ENCODE data around the gene MUC2.

MUC2 gene

GRCh38 chr11:1037506-1038055 lies 37.1 kb upstream of the MUC2 start:
- no peak for DNase-seq

- no peak for DNase-seq
Observed at GRCh38 chr11:1038361-1038760, 36.3 kb upstream of the MUC2 start.

- no peak for DNase-seq
Observed at GRCh38 chr11:1038921-1039320, 35.8 kb upstream of the MUC2 start.

- DNase-seq, result no peak
Observed at GRCh38 chr11:1039481-1040427, 34.9 kb upstream of the MUC2 start.

GRCh38 chr11:1040428-1041148 lies 34.1 kb upstream of the MUC2 start:
- no peak for DNase-seq

- no peak for DNase-seq
Observed at GRCh38 chr11:1041149-1041467, 33.6 kb upstream of the MUC2 start.

GRCh38 chr11:1041471-1041870 lies 33.2 kb upstream of the MUC2 start:
- no peak for DNase-seq

- DNase-seq, result peak; percentile 79
Observed at GRCh38 chr11:1041936-1042608, 32.6 kb upstream of the MUC2 start.

- DNase-seq, result no peak
Observed at GRCh38 chr11:1042626-1043562, 31.8 kb upstream of the MUC2 start.

GRCh38 chr11:1043563-1044096 lies 31.0 kb upstream of the MUC2 start:
- no peak for DNase-seq

- no peak for DNase-seq
Observed at GRCh38 chr11:1044160-1044559, 30.5 kb upstream of the MUC2 start.

GRCh38 chr11:1047595-1048156 lies 27.0 kb upstream of the MUC2 start:
- no peak for DNase-seq

GRCh38 chr11:1048375-1049070 lies 26.2 kb upstream of the MUC2 start:
- peak; percentile 27 for DNase-seq

- DNase-seq, result no peak
Observed at GRCh38 chr11:1049071-1049405, 25.6 kb upstream of the MUC2 start.

GRCh38 chr11:1049431-1049891 lies 25.2 kb upstream of the MUC2 start:
- peak; percentile 68 for DNase-seq

GRCh38 chr11:1049911-1050580 lies 24.6 kb upstream of the MUC2 start:
- no peak for DNase-seq

- DNase-seq, result peak; percentile 85
Observed at GRCh38 chr11:1050581-1051355, 23.9 kb upstream of the MUC2 start.

GRCh38 chr11:1051356-1052132 lies 23.1 kb upstream of the MUC2 start:
- no peak for DNase-seq
